Right ventricle myocardium inferior (tissue), 1 donor: ENCODE results near the gene SPTBN5. TPM values are rescaled to one million over a fixed set of nuclear protein-coding genes. Genes with fewer than 3 reads are reported as not detected.
A peak's percentile ranks its signal among the peaks of the same experiment; 100 is the strongest.

Experiments used
- ATAC-seq: fragments of 200-7000 bp; cut with Tn5 transposase; one replicate; pipeline ENCODE4 v1.9.1; 2020; ENCODE audit warnings: mild to moderate bottlenecking, moderate library complexity
- DNase-seq: peaks from one replicate; pipeline ENCODE4 v3.0.0; 2021; ENCODE audit errors: missing footprints
- intact Hi-C: fragments of 100-400 bp; cut with DNase I; formaldehyde crosslinking; loops from one replicate; pipeline ENCODE4 v1.11.0; 2022
- total RNA-seq: library from RNA; stranded (reverse); fragmentation: NEBNext Ultra II Directional; extraction: Animal tissue kit (Norgen Biotek cat#: 25700); gene quantifications from one replicate; pipeline ENCODE4 v1.2.1, GENCODE V29; 2021
- donor health status: DM: no; HTN: yes; CAD: no; lungs with severe emphysema.

Gene SPTBN5
- total RNA-seq, 1 donor from 2014 or later = 3.5 TPM

- ATAC-seq = peak; percentile 58
- intact Hi-C loops = no loop called here
- no peak for DNase-seq
Measured at GRCh38 chr15:41878355-41878699, 15.5 kb downstream of the SPTBN5 start.

- ATAC-seq = no peak
- DNase-seq = no peak
Measured at GRCh38 chr15:41877631-41878354, 16.1 kb downstream of the SPTBN5 start.

GRCh38 chr15:41876689-41877088 is 17.2 kb downstream of the SPTBN5 start:
- ATAC-seq (no peak), DNase-seq (no peak)
- intact Hi-C loops = no loop called here

More at GRCh38 chr15:41877631-41878354, 16.1 kb downstream of the SPTBN5 start:
- intact Hi-C loops = no loop called here

GRCh38 chr15:41876007-41876406 is 17.8 kb downstream of the SPTBN5 start:
- DNase-seq (no peak), ATAC-seq (no peak)
- intact Hi-C loops = no loop called here

GRCh38 chr15:41874736-41875135 is 19.1 kb downstream of the SPTBN5 start:
- no peak for DNase-seq
- intact Hi-C loops = no loop called here
- no peak for ATAC-seq

GRCh38 chr15:41873711-41874110 is 20.1 kb downstream of the SPTBN5 start:
- intact Hi-C loops = no loop called here
- ATAC-seq (no peak), DNase-seq (no peak)

GRCh38 chr15:41872166-41872747 is 21.6 kb downstream of the SPTBN5 start:
- ATAC-seq (no peak), DNase-seq (no peak)
- intact Hi-C loops = no loop called here

GRCh38 chr15:41871175-41871905 is 22.5 kb downstream of the SPTBN5 start:
- peak; percentile 14 for ATAC-seq
- intact Hi-C loops = no loop called here
- DNase-seq = no peak

GRCh38 chr15:41870689-41871081 is 23.2 kb downstream of the SPTBN5 start:
- DNase-seq (no peak), ATAC-seq (peak; percentile 76)
- intact Hi-C loops = no loop called here

GRCh38 chr15:41869770-41870688 is 23.8 kb downstream of the SPTBN5 start:
- intact Hi-C loops = no loop called here
- ATAC-seq = no peak
- no peak for DNase-seq

GRCh38 chr15:41868321-41868720 is 25.5 kb downstream of the SPTBN5 start:
- intact Hi-C loops = no loop called here
- DNase-seq (peak; percentile 62), ATAC-seq (no peak)

GRCh38 chr15:41866872-41867579 is 26.8 kb downstream of the SPTBN5 start:
- ATAC-seq (no peak), DNase-seq (no peak)
- intact Hi-C loops = no loop called here

GRCh38 chr15:41866263-41866703 is 27.6 kb downstream of the SPTBN5 start:
- peak; percentile 45 for DNase-seq
- intact Hi-C loops = no loop called here
- no peak for ATAC-seq

GRCh38 chr15:41865490-41866055 is 28.3 kb downstream of the SPTBN5 start:
- peak; percentile 43 for DNase-seq
- intact Hi-C loops = no loop called here
- no peak for ATAC-seq

- ATAC-seq (no peak), DNase-seq (no peak)
- intact Hi-C loops = no loop called here
Measured at GRCh38 chr15:41862515-41863116, 31.2 kb downstream of the SPTBN5 start.

- ATAC-seq (no peak), DNase-seq (no peak)
- intact Hi-C loops = no loop called here
Measured at GRCh38 chr15:41861736-41862356, 32.0 kb downstream of the SPTBN5 start.

GRCh38 chr15:41860049-41860828 is 33.6 kb downstream of the SPTBN5 start:
- intact Hi-C loops = no loop called here
- DNase-seq = no peak
- ATAC-seq = no peak
